Smooth muscle cell (in vitro differentiated cells): ENCODE results near the gene PTGES. TPM values are rescaled to one million over a fixed set of nuclear protein-coding genes. Genes with fewer than 3 reads are reported as not detected.
"Not testable (repeated sequence)": the region's sequence is repeated elsewhere in the genome, so short reads cannot be mapped to it uniquely, and the experiment has no call there.

Experiments used
- DNase-seq: peaks from one replicate; lab custom pipeline; 2025; ENCODE audit not compliant: unreplicated experiment; lab: John Stamatoyannopoulos, UW
- H2AFZ ChIP-seq: fragments of 200-600 bp; sonication (generic); 2 replicates; pipeline ENCODE4 v1.6.0; 2016; ENCODE audit warnings: antibody characterized with exemption, low read depth, mild to moderate bottlenecking
- H3F3A ChIP-seq: fragments of 200-600 bp; sonication (generic); 2 replicates; pipeline ENCODE4 v1.6.0; 2017; ENCODE audit warnings: antibody characterized with exemption, low read depth
- H3K27ac ChIP-seq: fragments of 200-600 bp; sonication (generic); 2 replicates; pipeline ENCODE4 v1.5.1; 2016; ENCODE audit warnings: low read depth, mild to moderate bottlenecking
- H3K27me3 ChIP-seq: fragments of 200-600 bp; sonication (generic); 2 replicates; pipeline ENCODE4 v1.6.1; 2016; ENCODE audit warnings: low read depth, mild to moderate bottlenecking
- H3K36me3 ChIP-seq: fragments of 200-600 bp; sonication (generic); 2 replicates; pipeline ENCODE4 v1.5.1; 2016; ENCODE audit warnings: low read depth
- H3K4me1 ChIP-seq: fragments of 200-600 bp; sonication (generic); 2 replicates; pipeline ENCODE4 v1.5.1; 2016; ENCODE audit warnings: low read depth
- H3K4me2 ChIP-seq: fragments of 200-600 bp; sonication (generic); 2 replicates; pipeline ENCODE4 v1.6.0; 2016; ENCODE audit warnings: mild to moderate bottlenecking
- H3K4me3 ChIP-seq: fragments of 200-600 bp; sonication (generic); 2 replicates; pipeline ENCODE4 v1.5.1; 2016; ENCODE audit warnings: mild to moderate bottlenecking
- H3K79me2 ChIP-seq: fragments of 200-600 bp; sonication (generic); 2 replicates; pipeline ENCODE4 v1.6.0; 2016; ENCODE audit warnings: low read depth, mild to moderate bottlenecking
- H3K9ac ChIP-seq: fragments of 200-600 bp; sonication (generic); 2 replicates; pipeline ENCODE4 v1.6.0; 2016; ENCODE audit warnings: low read depth
- H3K9me3 ChIP-seq: fragments of 200-600 bp; sonication (generic); replicated peaks from 2 replicates; pipeline ENCODE4 v1.5.1; 2016; ENCODE audit warnings: low read depth
- H4K20me1 ChIP-seq: fragments of 200-600 bp; sonication (generic); 2 replicates; pipeline ENCODE4 v1.6.0; 2016; ENCODE audit warnings: low read depth
- whole genome bisulfite sequencing: methylation state at CpG from one replicate; pipeline ENCODE4 v1.1.7; 2016; ENCODE audit warnings: low lambda C conversion rate; 5-methylcytosine and 5-hydroxymethylcytosine counted together
- polyA plus RNA-seq: library from polyadenylated mRNA; unstranded; fragments of >200 nt; fragmentation: Nextera tagmentation; extraction: Ambion mirVana; gene quantifications from 2 replicates; pipeline ENCODE4 v1.2.1, GENCODE V29; 2016
- total RNA-seq: library from RNA; depleted of rRNA; stranded (reverse); fragments of >200 nt; gene quantifications from 2 replicates; pipeline ENCODE4 v1.2.3, GENCODE V29; 2014
- TF ChIP-seq, protein P1 (sequence below): fragments of 200-600 bp; sonication (generic); IDR thresholded peaks from 2 replicates; pipeline ENCODE4 v1.5.1; 2017; ENCODE audit warnings: borderline replicate concordance, mild to moderate bottlenecking, antibody characterized with exemption; ENCODE audit not compliant: insufficient read depth, poor library complexity, severe bottlenecking

PTGES gene
- total and polyA plus RNA-seq, 2 experiments from 2014 or later, result 49.5 to 69.6 TPM

DNA sequence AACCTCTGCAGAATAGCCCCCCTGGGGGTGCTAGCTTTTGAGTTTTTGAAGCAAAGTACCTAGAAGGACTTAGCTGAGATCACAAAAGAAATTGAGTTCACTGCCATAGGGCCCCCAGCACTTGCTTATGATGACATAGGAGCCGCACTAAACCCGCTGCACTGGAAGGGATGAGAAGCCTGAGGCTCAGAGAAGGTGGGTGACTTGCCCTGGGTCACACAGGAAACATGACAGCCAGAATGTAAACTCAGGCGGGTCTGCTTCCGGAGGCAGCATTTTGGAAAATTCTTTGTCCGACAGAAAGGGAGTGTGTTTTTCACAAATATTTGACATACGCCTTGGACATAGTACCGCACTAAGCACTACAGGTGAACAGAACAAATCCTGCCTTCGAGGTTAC, 41.7 kb upstream of the PTGES start:
- Histone ChIP-seq H3K4me3 (no peak overlapping the region), H3K9ac (no peak overlapping the region), H3K4me2 (no peak overlapping the region), H2AFZ (no peak overlapping the region), H4K20me1 (no peaks in the 10 kb centered on the region), H3K27ac (no peak overlapping the region), H3K9me3 (no peaks in the 10 kb centered on the region), H3F3A (no peaks in the 10 kb centered on the region), H3K36me3 (no peaks in the 10 kb centered on the region), H3K4me1 (no peaks in the 10 kb centered on the region), H3K27me3 (peaks cover 21% of the 10 kb centered on the region), H3K79me2 (no peaks in the 10 kb centered on the region)
- TF ChIP-seq, protein P1, sequence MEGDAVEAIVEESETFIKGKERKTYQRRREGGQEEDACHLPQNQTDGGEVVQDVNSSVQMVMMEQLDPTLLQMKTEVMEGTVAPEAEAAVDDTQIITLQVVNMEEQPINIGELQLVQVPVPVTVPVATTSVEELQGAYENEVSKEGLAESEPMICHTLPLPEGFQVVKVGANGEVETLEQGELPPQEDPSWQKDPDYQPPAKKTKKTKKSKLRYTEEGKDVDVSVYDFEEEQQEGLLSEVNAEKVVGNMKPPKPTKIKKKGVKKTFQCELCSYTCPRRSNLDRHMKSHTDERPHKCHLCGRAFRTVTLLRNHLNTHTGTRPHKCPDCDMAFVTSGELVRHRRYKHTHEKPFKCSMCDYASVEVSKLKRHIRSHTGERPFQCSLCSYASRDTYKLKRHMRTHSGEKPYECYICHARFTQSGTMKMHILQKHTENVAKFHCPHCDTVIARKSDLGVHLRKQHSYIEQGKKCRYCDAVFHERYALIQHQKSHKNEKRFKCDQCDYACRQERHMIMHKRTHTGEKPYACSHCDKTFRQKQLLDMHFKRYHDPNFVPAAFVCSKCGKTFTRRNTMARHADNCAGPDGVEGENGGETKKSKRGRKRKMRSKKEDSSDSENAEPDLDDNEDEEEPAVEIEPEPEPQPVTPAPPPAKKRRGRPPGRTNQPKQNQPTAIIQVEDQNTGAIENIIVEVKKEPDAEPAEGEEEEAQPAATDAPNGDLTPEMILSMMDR, result no peak
- WGBS, result 86% methylated on average over 8 of the region's 8 CpGs
- DNase-seq, result no peak

DNA sequence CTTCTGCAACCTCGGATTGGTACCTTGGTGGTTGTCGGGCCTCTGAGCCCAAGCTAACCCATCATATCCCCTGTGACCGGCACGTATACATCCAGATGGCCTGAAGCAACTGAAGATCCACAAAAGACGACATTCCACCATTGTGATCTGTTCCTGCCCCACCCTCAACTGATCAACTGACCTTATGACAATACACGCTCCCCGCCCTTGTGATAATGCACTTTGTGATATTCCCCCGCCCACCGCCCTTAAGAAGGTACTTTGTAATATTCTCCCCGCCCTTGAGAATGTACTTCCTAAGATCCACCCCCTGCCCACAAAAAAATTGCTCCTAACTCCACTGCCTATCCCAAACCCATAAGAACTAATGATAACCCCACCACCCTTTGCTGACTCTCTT, 33.6 kb upstream of the PTGES start:
- no peak overlapping the region for H3K4me3 ChIP-seq
- H3K27me3 ChIP-seq, result peaks cover 5% of the 10 kb centered on the region
- no peak overlapping the region for H3K27ac ChIP-seq
- TF ChIP-seq, protein P1, result no peak
- H3K79me2 ChIP-seq, result no peaks in the 10 kb centered on the region
- H4K20me1 ChIP-seq, result no peaks in the 10 kb centered on the region
- H3K9ac ChIP-seq, result no peak overlapping the region
- no peak overlapping the region for H3K4me2 ChIP-seq
- no peak for DNase-seq
- whole genome bisulfite sequencing, result 82% methylated on average over 10 of the region's 10 CpGs
- H3K9me3 ChIP-seq, result no peaks in the 10 kb centered on the region
- no peak overlapping the region for H2AFZ ChIP-seq
- no peaks in the 10 kb centered on the region for H3K36me3 ChIP-seq
- no peaks in the 10 kb centered on the region for H3F3A ChIP-seq
- H3K4me1 ChIP-seq, result no peaks in the 10 kb centered on the region

DNA sequence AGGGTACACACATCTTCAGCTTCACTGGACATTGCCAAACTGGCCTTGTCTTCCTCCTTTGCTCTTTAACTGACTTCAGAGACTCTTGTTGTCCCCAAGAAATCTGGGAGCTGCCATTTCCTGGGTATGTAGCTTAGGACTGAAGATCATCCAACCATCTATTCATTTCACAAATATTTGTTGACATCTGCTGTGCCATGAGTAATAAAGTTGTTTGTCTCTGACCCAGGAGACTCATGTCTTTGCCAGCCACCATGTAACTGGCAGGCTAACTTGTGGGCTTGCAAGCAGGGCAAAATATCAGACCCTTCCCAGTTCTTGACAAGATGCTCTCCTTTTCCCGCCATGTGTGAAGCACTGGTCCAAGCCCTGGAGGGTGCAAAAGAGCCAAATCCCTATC, 33.0 kb upstream of the PTGES start:
- no peaks in the 10 kb centered on the region for H3F3A ChIP-seq
- no peak overlapping the region for H3K27ac ChIP-seq
- no peak overlapping the region for H3K9ac ChIP-seq
- no peak overlapping the region for H2AFZ ChIP-seq
- no peaks in the 10 kb centered on the region for H3K4me1 ChIP-seq
- no peaks in the 10 kb centered on the region for H3K36me3 ChIP-seq
- H3K79me2 ChIP-seq, result no peaks in the 10 kb centered on the region
- H3K4me2 ChIP-seq, result no peak overlapping the region
- whole genome bisulfite sequencing, result 100% methylated on average over 1 of the region's 1 CpG
- no peaks in the 10 kb centered on the region for H3K9me3 ChIP-seq
- H4K20me1 ChIP-seq, result no peaks in the 10 kb centered on the region
- H3K27me3 ChIP-seq, result peaks cover 5% of the 10 kb centered on the region
- TF ChIP-seq, protein P1, result no peak
- no peak for DNase-seq
- H3K4me3 ChIP-seq, result no peak overlapping the region

DNA sequence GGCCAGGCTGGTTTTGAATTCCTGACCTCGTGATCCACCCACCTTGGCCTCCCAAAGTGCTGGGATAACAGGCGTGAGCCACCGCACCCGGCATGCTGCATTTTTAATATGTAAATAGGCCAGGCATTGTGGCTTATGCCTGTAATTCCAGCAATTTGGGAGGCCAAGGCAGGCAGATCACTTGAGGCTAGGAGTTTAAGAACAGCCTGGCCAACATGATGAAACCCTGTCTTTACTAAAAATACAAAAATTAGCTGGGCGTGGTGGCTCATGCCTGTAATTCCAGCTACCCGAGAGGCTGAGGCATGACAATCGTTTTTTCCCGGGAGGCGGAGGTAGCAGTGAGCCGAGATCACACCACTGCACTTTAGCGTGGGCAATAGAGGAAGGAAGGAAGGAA, 32.1 kb upstream of the PTGES start:
- H3K27ac ChIP-seq, H3K4me2 ChIP-seq, H3K4me1 ChIP-seq, H3F3A ChIP-seq, H3K36me3 ChIP-seq, H3K27me3 ChIP-seq, H3K9me3 ChIP-seq, H3K79me2 ChIP-seq, H4K20me1 ChIP-seq, H3K4me3 ChIP-seq, H2AFZ ChIP-seq, DNase-seq, H3K9ac ChIP-seq: not testable (repeated sequence)
- WGBS, result 74% methylated on average over 11 of the region's 11 CpGs
